Erythroblast (primary cell): Measurements from ENCODE around the gene CACNG6.

Source experiments
- GATA1 ChIP-seq: IDR thresholded peaks from 2 replicates; pipeline ENCODE4 v1.6.1; 2011; ENCODE audit warnings: low read depth, mild to moderate bottlenecking, control low read depth, low read length, moderate library complexity
- POLR2A ChIP-seq: IDR thresholded peaks from 2 replicates; pipeline ENCODE4 v1.6.1; 2011; ENCODE audit warnings: mild to moderate bottlenecking, low read length

DNA sequence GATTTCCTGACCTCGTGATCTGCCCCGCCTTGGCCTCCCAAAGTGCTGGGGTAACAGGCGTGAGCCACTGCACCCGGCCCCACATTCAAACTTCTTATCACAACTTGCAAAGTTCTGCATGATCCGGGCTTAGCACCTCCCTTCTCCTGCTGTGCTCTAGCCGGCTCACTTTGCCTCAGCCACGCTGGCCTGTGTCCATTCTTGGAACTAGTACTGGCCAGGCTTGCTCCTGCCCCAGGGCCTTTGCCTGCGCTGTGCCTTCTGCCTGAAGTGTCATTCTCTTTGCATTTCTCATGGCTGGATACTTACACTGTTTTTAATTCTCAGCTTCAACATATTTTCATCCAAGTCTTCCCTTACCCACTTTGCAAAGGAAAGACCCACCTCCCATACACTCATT lies 29.9 kb downstream of the CACNG6 start:
- TF ChIP-seq POLR2A, result no peak
- TF ChIP-seq GATA1, result no peak
